K562 (cell line): ENCODE measurements around the gene RNF187. TPM values are rescaled to one million over a fixed set of nuclear protein-coding genes. Genes with fewer than 3 reads are reported as not detected.

Source experiments
- ATF3 ChIP-seq, 2 experiments: fragments of 450-650 bp in 1 of 2; sonication (generic) in 1 of 2; formaldehyde crosslinking in 1 of 2; IDR thresholded peaks in 1 of 2; conservative IDR thresholded peaks in 1 of 2; 2 replicates each; pipeline versions ENCODE4 v1.6.1 to v1.8.1; 2016 to 2023; ENCODE audit warnings: mild to moderate bottlenecking in 2 of 2, moderate library complexity in 2 of 2, inconsistent platforms in 1 of 2, missing genetic modification reagents in 1 of 2
- EWSR1 ChIP-seq: fragments of 450-650 bp; IDR thresholded peaks from 2 replicates; pipeline ENCODE4 v1.6.1; 2018; ENCODE audit warnings: borderline replicate concordance, mild to moderate bottlenecking, low read depth, moderate library complexity; ENCODE audit not compliant: partially characterized antibody
- FOS ChIP-seq: IDR thresholded peaks from 3 replicates; pipeline ENCODE4 v1.6.1; 2011; ENCODE audit not compliant: insufficient read length; ENCODE audit errors: extremely low read depth
- HBP1 ChIP-seq: fragments of 450-650 bp; formaldehyde crosslinking; IDR thresholded peaks from 2 replicates; pipeline ENCODE4 v1.4.0; 2022; ENCODE audit warnings: missing genetic modification characterization
- KLF13 ChIP-seq: fragments of 450-650 bp; IDR thresholded peaks from 2 replicates; pipeline ENCODE4 v1.6.1; 2016; ENCODE audit warnings: missing genetic modification characterization, low read depth, mild to moderate bottlenecking, missing compliant biosample characterization, moderate library complexity, borderline replicate concordance
- RBM39 ChIP-seq: fragments of 200-400 bp; formaldehyde crosslinking; optimal IDR thresholded peaks from 2 replicates; pipeline ENCODE3; 2018; ENCODE audit warnings: low read depth, low read length
- TAF15 ChIP-seq: fragments of 200-400 bp; formaldehyde crosslinking; IDR thresholded peaks from 2 replicates; pipeline ENCODE4 v1.6.1; 2017; ENCODE audit warnings: mild to moderate bottlenecking, low read depth, low read length, moderate library complexity
- TARDBP ChIP-seq: fragments of 450-650 bp; IDR thresholded peaks from 2 replicates; pipeline ENCODE4 v1.6.1; 2016
- TEAD1 ChIP-seq, 2 experiments: fragments of 450-650 bp in 1 of 2; sonication (generic) in 1 of 2; formaldehyde crosslinking; IDR thresholded peaks; 2 replicates each; pipeline versions ENCODE4 v1.4.0 to v1.8.0; 2020 to 2022; ENCODE audit warnings: mild to moderate bottlenecking in 2 of 2, missing genetic modification reagents in 1 of 2
- ZBTB40 ChIP-seq, 2 experiments: fragments of 450-650 bp in 1 of 2; sonication (generic) in 1 of 2; formaldehyde crosslinking in 1 of 2; IDR thresholded peaks; 2 replicates each; pipeline versions ENCODE4 v1.7.1 to v1.9.0; 2016 to 2022; ENCODE audit warnings: inconsistent platforms in 1 of 2, mild to moderate bottlenecking in 1 of 2, missing genetic modification reagents in 1 of 2
- ZNF695 ChIP-seq: fragments of 450-650 bp; formaldehyde crosslinking; IDR thresholded peaks from 2 replicates; pipeline ENCODE4 v1.4.0; 2020; ENCODE audit warnings: mild to moderate bottlenecking, moderate library complexity
- polyA plus RNA-seq, 8 experiments: library from polyadenylated mRNA; depleted of rRNA in 4 of 8; stranded (reverse) in 5 of 8; unstranded in 3 of 8; fragments of >200 nt; fragmentation: Nextera tagmentation in 2 of 8; fragmentation: Illumina TruSeq in 1 of 8; extraction: Ambion mirVana in 2 of 8; extraction: Trizol in 1 of 8; gene quantifications; 2 replicates each; pipeline versions ENCODE4 v1.2.1 to v1.2.3, GENCODE V29; 2011 to 2014; ENCODE audit warnings: inconsistent platforms in 1 of 8, missing spikeins in 1 of 8
- total RNA-seq, 7 experiments: library from RNA; depleted of rRNA in 6 of 7; stranded (reverse); fragments of >200 nt in 6 of 7; fragmentation: Illumina TruSeq in 2 of 7; extraction: Trizol in 2 of 7; gene quantifications; 2 replicates each; pipeline versions ENCODE4 v1.2.1 to v1.2.3, GENCODE V29; 2011 to 2021; ENCODE audit warnings: low replicate concordance in 1 of 7

RNF187 gene
- total and polyA plus RNA-seq, 9 of the 15 experiments (the other 6 are each of a cell fraction or from before 2014, with no cell fraction given), result 2.3 to 119 (median 41.9) TPM

DNA sequence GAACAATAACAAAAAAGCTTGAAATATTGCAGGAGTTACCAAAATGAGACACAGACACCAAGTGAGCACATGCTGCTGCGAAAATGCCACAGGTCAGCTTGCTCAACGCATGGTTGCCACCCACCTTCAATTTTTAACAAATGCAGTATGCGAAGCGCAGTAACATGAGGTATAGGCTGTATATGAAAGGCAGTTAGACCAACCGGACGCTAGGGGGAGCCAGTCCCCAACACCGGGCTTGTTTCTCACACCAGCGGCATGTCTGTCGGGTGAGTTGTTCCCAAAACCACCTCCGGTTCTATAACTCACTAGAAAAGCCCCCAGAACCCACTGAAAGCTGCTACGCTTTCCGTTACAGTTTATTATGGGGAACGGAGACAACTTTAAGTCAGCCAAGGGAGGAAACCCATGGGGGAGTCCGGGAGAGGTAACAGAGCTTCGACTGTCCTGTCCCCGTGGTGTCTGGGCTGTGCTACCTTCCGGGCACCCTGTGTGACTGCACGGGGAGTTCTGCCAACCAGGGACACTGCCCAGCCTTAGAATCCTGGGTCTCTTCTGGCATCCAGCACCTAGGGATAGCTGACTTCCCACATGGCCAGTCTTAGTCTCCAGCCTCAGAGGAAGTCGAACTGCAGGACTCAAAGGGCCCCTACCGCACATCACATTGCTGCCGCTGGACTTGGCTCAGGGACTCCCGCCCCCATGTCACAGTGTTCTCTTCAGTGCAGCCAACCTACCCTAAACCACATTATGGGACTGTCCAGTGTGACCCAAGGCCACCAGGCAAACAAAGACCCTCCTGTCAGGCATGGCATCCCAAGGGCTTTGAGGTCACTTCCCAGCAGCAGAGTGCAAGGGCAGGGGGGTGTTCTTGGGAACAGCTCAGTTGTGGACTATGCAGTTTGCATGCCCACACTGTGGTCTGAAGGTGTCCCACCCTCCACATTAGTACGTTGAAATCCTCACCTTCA is 14.0 kb downstream of the RNF187 start (continued):
- no peak for TF ChIP-seq ATF3 (IDR thresholded peaks at IDR 0.05)
- TF ChIP-seq ATF3 (CRISPR knock-in tag; conservative IDR thresholded peaks at IDR 0.05), result no peak
- TF ChIP-seq TAF15, result no peak
- TF ChIP-seq TARDBP, result no peak
- TF ChIP-seq FOS, result no peak
- TF ChIP-seq ZBTB40 (IDR thresholded peaks at IDR 0.05), result no peak
- no peak for TF ChIP-seq ZBTB40 (CRISPR knock-in tag; IDR thresholded peaks at IDR 0.05)
- TF ChIP-seq TEAD1 (CRISPR knock-in tag; IDR thresholded peaks at IDR 0.05), result 0 out of 4 replicates have a peak, but pooled peaks of 1 of the 2 experiments have one; percentile 52
- peak; percentile 50; the same call in 1 of the 2 replicates for TF ChIP-seq HBP1
- no peak for TF ChIP-seq KLF13 (tag)
- TF ChIP-seq ZNF695 (CRISPR knock-in tag), result no peak
- no peak for TF ChIP-seq EWSR1
- TF ChIP-seq RBM39, result no peak
